DND-41 (cell line): ENCODE measurements around the gene SMAD9.

ENCODE experiments used
- EZH2 ChIP-seq: IDR thresholded peaks from 3 replicates; pipeline ENCODE4 v1.6.1; 2012; ENCODE audit warnings: borderline replicate concordance, low read depth, mild to moderate bottlenecking, moderate library complexity, low read length, inconsistent platforms; ENCODE audit not compliant: severe bottlenecking
- TF ChIP-seq, protein P1 (sequence below): IDR thresholded peaks from 2 replicates; pipeline ENCODE4 v1.5.1; 2012; ENCODE audit warnings: borderline replicate concordance, low read length, moderate library complexity, mild to moderate bottlenecking; ENCODE audit not compliant: poor library complexity, severe bottlenecking; ENCODE audit errors: extremely low read depth

DNA sequence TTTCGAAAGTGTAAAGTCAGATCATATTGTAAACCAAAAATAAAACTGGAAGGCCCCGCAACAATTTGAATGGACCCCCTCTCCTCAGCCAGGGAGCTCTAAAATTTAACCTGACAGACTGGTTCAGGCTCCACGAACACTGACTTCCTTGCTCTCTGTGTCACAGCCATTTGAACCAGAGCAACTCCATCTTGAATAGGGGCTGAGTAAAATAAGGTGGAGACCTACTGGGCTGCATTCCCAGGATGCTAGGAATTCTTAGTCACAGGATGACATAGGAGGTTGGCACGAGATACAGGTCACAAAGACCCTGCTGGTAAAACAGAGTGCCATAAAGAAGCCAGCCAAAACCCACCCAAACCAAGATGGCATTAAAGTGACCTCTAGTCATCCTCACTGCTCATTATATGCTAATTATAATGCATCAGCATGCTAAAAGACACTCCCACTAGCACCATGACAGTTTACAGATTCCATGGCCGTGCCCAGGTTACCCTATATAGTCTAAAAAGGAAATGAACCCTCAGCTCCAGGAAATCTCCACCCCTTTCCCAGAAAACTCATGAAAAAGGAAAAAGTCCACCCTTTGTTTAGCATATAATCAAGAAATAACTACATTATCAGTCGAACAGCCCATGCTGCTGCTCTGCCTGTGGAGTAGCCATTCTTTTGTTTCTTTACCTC, 57.9 kb downstream of the SMAD9 start:
- TF ChIP-seq, protein P1, sequence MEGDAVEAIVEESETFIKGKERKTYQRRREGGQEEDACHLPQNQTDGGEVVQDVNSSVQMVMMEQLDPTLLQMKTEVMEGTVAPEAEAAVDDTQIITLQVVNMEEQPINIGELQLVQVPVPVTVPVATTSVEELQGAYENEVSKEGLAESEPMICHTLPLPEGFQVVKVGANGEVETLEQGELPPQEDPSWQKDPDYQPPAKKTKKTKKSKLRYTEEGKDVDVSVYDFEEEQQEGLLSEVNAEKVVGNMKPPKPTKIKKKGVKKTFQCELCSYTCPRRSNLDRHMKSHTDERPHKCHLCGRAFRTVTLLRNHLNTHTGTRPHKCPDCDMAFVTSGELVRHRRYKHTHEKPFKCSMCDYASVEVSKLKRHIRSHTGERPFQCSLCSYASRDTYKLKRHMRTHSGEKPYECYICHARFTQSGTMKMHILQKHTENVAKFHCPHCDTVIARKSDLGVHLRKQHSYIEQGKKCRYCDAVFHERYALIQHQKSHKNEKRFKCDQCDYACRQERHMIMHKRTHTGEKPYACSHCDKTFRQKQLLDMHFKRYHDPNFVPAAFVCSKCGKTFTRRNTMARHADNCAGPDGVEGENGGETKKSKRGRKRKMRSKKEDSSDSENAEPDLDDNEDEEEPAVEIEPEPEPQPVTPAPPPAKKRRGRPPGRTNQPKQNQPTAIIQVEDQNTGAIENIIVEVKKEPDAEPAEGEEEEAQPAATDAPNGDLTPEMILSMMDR, result no peak
- TF ChIP-seq EZH2, result no peak
